ENCODE measurements around the gene GPC1.

GRCh38 chr2:240482141-240482540, 46.7 kb downstream of the GPC1 start:
- TF ChIP-seq SIN3A (IDR thresholded peaks at IDR 0.05; ENCODE audit: borderline replicate concordance, insufficient read depth, low read length) (no peak), TAF1 (IDR thresholded peaks at IDR 0.05; ENCODE audit: borderline replicate concordance, insufficient read depth, low read length) (no peak)

Data from PFSK-1 (cell line).